IPS-18c (cell line): ENCODE measurements around the gene RTTN.
"Not testable (repeated sequence)": the region's sequence is repeated elsewhere in the genome, so short reads cannot be mapped to it uniquely, and the experiment has no call there.

ENCODE experiments used
- H3K4me3 ChIP-seq: 2 replicates; pipeline ENCODE4 v1.7.0; 2013; ENCODE audit warnings: low read depth, mild to moderate bottlenecking, low read length, moderate library complexity; ENCODE audit not compliant: insufficient read depth
- H3K9me3 ChIP-seq: one replicate; pipeline ENCODE4 v1.6.1; 2013; ENCODE audit warnings: mild to moderate bottlenecking, low read length, moderate library complexity; ENCODE audit not compliant: control insufficient read depth, insufficient read depth

Gene RTTN

DNA sequence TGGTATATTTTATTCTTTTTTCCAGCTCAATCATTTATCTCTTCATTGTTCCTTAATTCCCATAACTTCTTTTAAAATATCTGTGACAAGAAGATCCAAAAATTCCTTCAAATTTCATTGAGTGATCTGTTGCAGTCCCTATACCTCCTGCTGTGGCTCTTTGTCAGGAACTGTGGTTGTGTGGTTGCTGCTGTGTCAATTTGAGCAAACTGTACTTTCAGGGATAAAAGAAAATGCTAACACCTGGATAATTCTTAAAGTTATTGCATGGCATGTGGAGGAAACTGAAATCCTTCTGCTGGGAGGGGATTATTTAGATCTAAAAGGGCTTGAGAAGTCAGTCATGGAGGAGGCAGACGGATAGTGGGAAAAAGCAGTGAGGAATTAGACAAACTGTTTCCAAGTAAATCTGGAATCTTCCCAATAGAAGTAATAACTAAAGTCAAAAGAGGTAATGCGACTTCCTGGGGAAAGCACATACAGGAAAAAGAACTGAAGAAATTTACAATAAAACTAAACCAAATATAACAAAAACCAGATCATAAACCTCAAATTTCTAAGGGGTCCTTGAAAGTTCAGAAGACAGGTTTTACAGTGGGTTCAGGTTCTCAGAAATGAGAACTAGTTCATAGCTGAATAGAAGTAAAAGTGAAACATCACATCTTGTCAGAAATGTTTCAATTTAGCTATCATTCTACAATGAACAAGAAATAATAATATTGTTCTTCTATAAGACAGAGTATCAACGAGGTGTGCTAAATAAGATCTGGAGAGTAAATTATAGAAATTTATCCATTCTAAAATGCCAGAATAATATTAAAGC, 224.3 kb downstream of the RTTN start:
- Histone ChIP-seq H3K9me3 (peaks cover 4% of the 10 kb centered on the region), H3K4me3 (no peak overlapping the region)

DNA sequence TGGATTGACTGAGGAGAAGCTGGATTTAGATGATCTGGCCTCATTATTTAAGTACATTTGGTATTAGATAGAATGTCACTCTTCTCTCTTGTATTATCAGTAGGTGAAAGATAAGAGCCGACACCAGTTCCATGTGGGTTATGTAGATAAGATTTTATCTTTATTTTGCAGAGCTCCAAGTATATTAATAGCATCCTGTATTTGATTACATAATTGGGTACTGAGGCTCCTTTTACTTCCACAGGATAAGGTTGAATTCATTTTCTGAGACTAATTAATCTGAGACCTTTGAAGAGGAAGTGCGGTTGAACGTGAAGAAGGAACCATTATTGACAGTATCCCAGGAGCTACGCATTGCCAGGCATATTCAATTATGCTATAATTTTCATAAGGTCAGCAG, 225.0 kb downstream of the RTTN start:
- peaks cover 4% of the 10 kb centered on the region for H3K9me3 ChIP-seq
- no peak overlapping the region for H3K4me3 ChIP-seq

DNA sequence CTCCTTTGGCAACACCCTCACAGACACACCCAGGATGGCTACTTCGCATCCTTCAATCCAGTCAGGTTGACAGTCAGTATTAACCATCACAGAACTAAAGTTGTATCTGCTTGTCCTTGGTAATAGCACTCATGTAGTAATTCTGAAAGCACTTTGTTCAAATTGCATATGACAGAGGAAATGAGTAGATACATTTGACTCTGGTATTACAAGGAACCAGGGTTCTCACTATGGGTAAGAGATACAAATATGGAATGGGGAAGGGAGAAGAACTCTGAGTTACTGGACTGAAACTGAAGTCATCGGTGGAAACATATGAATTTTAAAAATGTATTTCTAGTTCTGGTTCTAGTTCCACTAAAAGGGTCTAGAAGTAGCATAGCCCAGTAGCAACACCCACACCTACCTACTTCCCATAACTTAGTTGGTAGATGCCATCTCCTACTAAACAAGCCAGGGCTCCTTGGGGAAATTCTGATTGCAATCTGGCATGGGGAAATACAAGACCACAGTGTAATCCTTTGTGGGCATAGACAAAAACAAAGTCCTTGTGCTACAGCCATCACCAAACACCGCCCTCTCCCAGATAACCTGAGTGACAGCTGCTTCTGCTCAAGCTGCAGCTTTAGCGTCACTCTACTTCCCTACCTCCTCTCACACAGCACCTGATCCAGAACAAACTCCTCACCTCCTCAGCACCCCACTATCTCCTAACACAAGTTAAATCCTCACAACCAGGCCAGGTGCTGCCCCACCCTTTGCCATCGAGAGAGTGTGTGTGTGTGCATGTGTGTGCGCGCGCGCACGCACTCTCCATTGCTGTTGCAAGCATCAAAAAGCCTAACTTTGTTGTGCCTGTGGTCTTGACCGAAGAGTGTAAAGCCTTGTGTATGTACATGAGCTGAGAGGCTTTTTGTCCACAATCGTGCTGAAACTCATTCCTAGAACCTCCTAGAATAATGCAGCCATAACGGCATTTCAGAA, 226.5 kb downstream of the RTTN start:
- Histone ChIP-seq H3K9me3 (peaks cover 2% of the 10 kb centered on the region), H3K4me3 (no peak overlapping the region)

GRCh38 chr18:69975294-69975693, 230.2 kb downstream of the RTTN start:
- not testable (repeated sequence) for H3K9me3 ChIP-seq, H3K4me3 ChIP-seq

GRCh38 chr18:69974365-69974764, 231.1 kb downstream of the RTTN start:
- peaks cover 2% of the 10 kb centered on the region for H3K9me3 ChIP-seq
- H3K4me3 ChIP-seq = no peak overlapping the region

GRCh38 chr18:69969491-69969890, 236.0 kb downstream of the RTTN start:
- Histone ChIP-seq H3K9me3 (peaks cover 2% of the 10 kb centered on the region), H3K4me3 (no peak overlapping the region)

DNA sequence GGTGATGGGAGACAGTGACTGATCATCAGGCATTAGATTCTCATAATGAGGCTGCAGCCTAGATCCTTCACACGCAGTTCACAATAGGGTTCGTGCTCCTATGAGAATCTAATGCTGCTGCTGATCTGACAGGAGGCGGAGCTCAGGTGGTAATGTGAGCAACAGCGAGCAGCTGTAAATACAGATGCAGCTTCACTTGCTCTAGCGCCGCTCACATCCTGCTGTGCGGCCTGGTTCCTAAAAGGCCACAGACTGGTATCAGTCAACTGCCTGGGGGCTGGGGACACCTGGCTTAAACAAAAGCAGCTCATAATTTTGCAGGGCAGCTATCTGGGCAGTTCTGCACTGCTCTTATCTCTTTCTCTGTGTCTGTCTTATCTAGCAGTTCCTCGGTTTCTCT, 237.4 kb downstream of the RTTN start:
- Histone ChIP-seq H3K4me3 (no peak overlapping the region), H3K9me3 (peaks cover 2% of the 10 kb centered on the region)

- Histone ChIP-seq H3K4me3 (no peak overlapping the region), H3K9me3 (no peaks in the 10 kb centered on the region)
These were observed 242.3 kb downstream of the RTTN start for GRCh38 chr18:69963196-69963595.

GRCh38 chr18:69961718-69962117, 243.8 kb downstream of the RTTN start:
- Histone ChIP-seq H3K4me3 (no peak overlapping the region), H3K9me3 (no peaks in the 10 kb centered on the region)

DNA sequence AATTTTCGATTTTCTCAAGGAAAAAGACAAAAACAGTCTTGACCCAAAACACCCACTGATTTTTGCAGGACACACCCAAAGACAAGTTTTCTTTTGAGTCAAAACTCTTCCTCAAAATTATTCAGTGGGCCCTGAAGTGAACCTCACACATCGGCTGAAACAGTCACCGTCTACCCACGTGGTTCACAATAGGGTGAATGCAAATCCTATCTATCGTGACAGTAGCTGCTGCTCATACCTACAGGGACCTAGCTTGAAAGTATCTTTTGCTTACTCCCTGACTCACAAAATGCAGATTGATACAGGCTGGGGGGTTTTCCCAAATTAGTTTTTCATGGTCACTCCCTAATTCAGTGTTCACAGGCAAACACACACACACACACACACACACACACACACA, 247.1 kb downstream of the RTTN start:
- Histone ChIP-seq H3K4me3 (no peak overlapping the region), H3K9me3 (no peaks in the 10 kb centered on the region)

- H3K9me3 ChIP-seq = no peaks in the 10 kb centered on the region
These were observed 247.7 kb downstream of the RTTN start for GRCh38 chr18:69957747-69958146.

GRCh38 chr18:69956665-69957620, 248.5 kb downstream of the RTTN start:
- no peaks in the 10 kb centered on the region for H3K9me3 ChIP-seq
- H3K4me3 ChIP-seq = no peak overlapping the region

More at GRCh38 chr18:69957747-69958146, 247.7 kb downstream of the RTTN start:
- no peak overlapping the region for H3K4me3 ChIP-seq

DNA sequence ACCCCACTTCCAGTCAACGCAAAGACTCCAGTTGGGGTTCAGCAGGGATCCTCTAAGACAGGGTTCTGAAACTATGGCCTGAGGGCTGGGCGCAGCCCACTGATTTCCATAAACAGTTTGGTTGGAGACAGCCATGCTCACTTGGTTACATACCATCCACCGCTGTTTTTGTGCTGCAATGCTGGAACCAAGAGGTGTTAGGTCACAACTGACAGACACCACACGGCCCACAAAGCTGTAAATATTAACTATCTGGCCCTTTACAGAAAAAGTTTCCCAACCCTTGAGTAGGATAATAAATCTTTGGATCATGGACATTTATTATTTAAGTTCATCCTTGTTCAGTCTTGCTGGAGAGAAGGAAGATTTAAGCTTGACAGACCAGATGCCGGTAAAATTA, 249.4 kb downstream of the RTTN start:
- Histone ChIP-seq H3K9me3 (no peaks in the 10 kb centered on the region), H3K4me3 (no peak overlapping the region)

GRCh38 chr18:69954719-69955480, 250.6 kb downstream of the RTTN start:
- no peaks in the 10 kb centered on the region for H3K9me3 ChIP-seq
- no peak overlapping the region for H3K4me3 ChIP-seq

GRCh38 chr18:69953191-69953590, 252.3 kb downstream of the RTTN start:
- Histone ChIP-seq H3K9me3 (no peaks in the 10 kb centered on the region), H3K4me3 (no peak overlapping the region)
